A549 (cell line): ENCODE measurements around the gene NKAP. TPM values are rescaled to one million over a fixed set of nuclear protein-coding genes. Genes with fewer than 3 reads are reported as not detected.
A peak's percentile ranks its signal among the peaks of the same experiment; 100 is the strongest.

Experiments
- ATAC-seq, 2 experiments: fragments of 200-7000 bp in 1 of 2; fragments of >200 bp in 1 of 2; cut with Nextera tagmentation in 1 of 2; cut with Tn5 transposase in 1 of 2; 3 replicates each; pipeline versions ENCODE4 v1.8.0 to v1.9.1; 2018 to 2020; ENCODE audit warnings: mild to moderate bottlenecking in 1 of 2, moderate library complexity in 1 of 2
- CTCF ChIA-PET: fragments of 300-600 bp; sonication (Branson Sonifier 250); formaldehyde crosslinking; extraction: SDS; loops from one replicate; lab custom pipeline; 2021; ENCODE audit warnings: antibody characterized with exemption, inconsistent platforms; lab: Yijun Ruan, JAX
- POLR2A ChIA-PET: fragments of 350-600 bp; formaldehyde crosslinking; extraction: SDS; loops from one replicate; lab custom pipeline; 2021; ENCODE audit warnings: antibody characterized with exemption, inconsistent platforms; lab: Yijun Ruan, JAX
- DNase-seq, 2 experiments: peaks; one replicate each; pipeline versions ENCODE4 v3.0.0 to v3.0.0-alpha.2; 2011 to 2016; ENCODE audit warnings: low read depth in 1 of 2, low spot score in 1 of 2
- FAIRE-seq: peaks from 2 replicates; lab custom pipeline; 2011; peaks lifted over from hg19 to GRCh38; lab: Jason Lieb, UNC
- H3K27ac ChIP-seq, 2 experiments: fragments of >200 bp; sonication (Bioruptor Twin); formaldehyde crosslinking; 3 replicates each; pipeline ENCODE4 v1.5.1; 2016 to 2017
- H3K4me1 ChIP-seq: fragments of >200 bp; sonication (Bioruptor Twin); formaldehyde crosslinking; 3 replicates; pipeline ENCODE4 v1.6.1; 2016
- H3K4me2 ChIP-seq: fragments of >200 bp; sonication (Bioruptor Twin); formaldehyde crosslinking; 3 replicates; pipeline ENCODE4 v1.6.1; 2016
- H3K4me3 ChIP-seq: fragments of >200 bp; sonication (Bioruptor Twin); formaldehyde crosslinking; 3 replicates; pipeline ENCODE4 v1.5.1; 2016
- H3K9me3 ChIP-seq: fragments of >200 bp; sonication (Bioruptor Twin); formaldehyde crosslinking; 3 replicates; pipeline ENCODE4 v1.6.1; 2016
- BHLHE40 ChIP-seq: IDR thresholded peaks from 2 replicates; pipeline ENCODE4 v1.6.1; 2012; ENCODE audit warnings: low read depth, low read length, inconsistent platforms
- CBX2 ChIP-seq: fragments of 200-600 bp; sonication (generic); IDR thresholded peaks from 2 replicates; pipeline ENCODE4 v1.6.1; 2016; ENCODE audit warnings: low read depth, mild to moderate bottlenecking, borderline replicate concordance
- CEBPB ChIP-seq, 2 experiments: fragments of >200 bp in 1 of 2; sonication (Bioruptor Twin) in 1 of 2; formaldehyde crosslinking in 1 of 2; IDR thresholded peaks; 2 replicates each; pipeline ENCODE4 v1.6.1; 2012 to 2016
- EHMT2 ChIP-seq: fragments of 200-600 bp; sonication (generic); IDR thresholded peaks from 2 replicates; pipeline ENCODE4 v1.6.1; 2016; ENCODE audit warnings: antibody characterized with exemption, low read depth, mild to moderate bottlenecking, moderate library complexity
- FOSL2 ChIP-seq, 2 experiments: fragments of 450-650 bp in 1 of 2; fragments of >200 bp in 1 of 2; sonication (Bioruptor Twin) in 1 of 2; formaldehyde crosslinking; IDR thresholded peaks; 2 replicates each; pipeline versions ENCODE4 v1.5.0 to v1.6.1; 2016 to 2020; ENCODE audit warnings: mild to moderate bottlenecking in 1 of 2, moderate library complexity in 1 of 2
- HDAC2 ChIP-seq: fragments of 200-600 bp; sonication (generic); IDR thresholded peaks from 2 replicates; pipeline ENCODE4 v1.6.1; 2016
- HEYL ChIP-seq: fragments of 250-450 bp; sonication (Bioruptor Pico); IDR thresholded peaks from 2 replicates; pipeline ENCODE4 v1.8.0; 2021; ENCODE audit warnings: mild to moderate bottlenecking, moderate library complexity
- JUN ChIP-seq, 2 experiments: fragments of >200 bp; sonication (Bioruptor Twin); formaldehyde crosslinking; IDR thresholded peaks; 2 replicates in 1 of 2; 3 replicates in 1 of 2; pipeline ENCODE4 v1.6.1; 2016 to 2017
- KDM5A ChIP-seq: fragments of 200-600 bp; sonication (generic); IDR thresholded peaks from 2 replicates; pipeline ENCODE4 v1.6.1; 2016; ENCODE audit warnings: antibody characterized with exemption, mild to moderate bottlenecking
- NFE2L2 ChIP-seq: fragments of 150-350 bp; conservative IDR thresholded peaks from 2 replicates; pipeline ENCODE4 v1.6.1; 2014; ENCODE audit warnings: low read length
- NPAS2 ChIP-seq: fragments of 250-450 bp; sonication (Bioruptor Pico); IDR thresholded peaks from 2 replicates; pipeline ENCODE4 v1.8.0; 2022; ENCODE audit warnings: mild to moderate bottlenecking, moderate library complexity, borderline replicate concordance
- NR3C1 ChIP-seq: fragments of >200 bp; sonication (Bioruptor Twin); formaldehyde crosslinking; IDR thresholded peaks from 3 replicates; pipeline ENCODE4 v1.6.1; 2017
- PHF8 ChIP-seq: fragments of 200-600 bp; sonication (generic); IDR thresholded peaks from 2 replicates; pipeline ENCODE4 v1.6.1; 2016; ENCODE audit warnings: low read depth, mild to moderate bottlenecking, antibody characterized with exemption, moderate library complexity, borderline replicate concordance
- POLR2A ChIP-seq: IDR thresholded peaks from 2 replicates; pipeline ENCODE4 v1.6.1; 2012; ENCODE audit warnings: mild to moderate bottlenecking, low read length
- RARB ChIP-seq: fragments of 250-450 bp; sonication (Bioruptor Pico); IDR thresholded peaks from 2 replicates; pipeline ENCODE4 v1.8.0; 2021; ENCODE audit warnings: mild to moderate bottlenecking, moderate library complexity
- RFX5 ChIP-seq: fragments of 450-650 bp; IDR thresholded peaks from 2 replicates; pipeline ENCODE4 v1.7.1; 2014; ENCODE audit warnings: antibody characterized with exemption, mild to moderate bottlenecking, moderate library complexity
- RNF2 ChIP-seq: fragments of 200-600 bp; sonication (generic); IDR thresholded peaks from 2 replicates; pipeline ENCODE4 v1.6.1; 2016; ENCODE audit warnings: low read depth, mild to moderate bottlenecking, antibody characterized with exemption, moderate library complexity, borderline replicate concordance
- TFCP2L1 ChIP-seq: fragments of 250-450 bp; sonication (Bioruptor Pico); IDR thresholded peaks from 2 replicates; pipeline ENCODE4 v1.5.0; 2021; ENCODE audit warnings: mild to moderate bottlenecking
- ZFP36 ChIP-seq: fragments of 450-650 bp; IDR thresholded peaks from 2 replicates; pipeline ENCODE4 v1.6.1; 2014; ENCODE audit warnings: borderline replicate concordance; ENCODE audit not compliant: partially characterized antibody
- ZSCAN20 ChIP-seq: fragments of 250-450 bp; sonication (Bioruptor Pico); IDR thresholded peaks from 2 replicates; pipeline ENCODE4 v1.8.0; 2022; ENCODE audit warnings: mild to moderate bottlenecking, moderate library complexity
- WGBS: methylation state at CpG from one replicate; pipeline ENCODE4 v1.1.6; 2017; ENCODE audit errors: missing lambda C conversion rate; 5-methylcytosine and 5-hydroxymethylcytosine counted together
- polyA plus RNA-seq, 4 experiments: library from polyadenylated mRNA; depleted of rRNA in 3 of 4; stranded (reverse); fragments of >200 nt; fragmentation: RNase III in 1 of 4; extraction: RNeasy Plus Mini Kit Qiagen cat#74134 plus additional on column Dnase treatment in 1 of 4; gene quantifications; 2 replicates in 3 of 4; 3 replicates in 1 of 4; pipeline ENCODE4 v1.2.3, GENCODE V29; 2011 to 2017
- TF ChIP-seq, protein P1 (sequence below): fragments of >200 bp; sonication (Bioruptor Twin); formaldehyde crosslinking; IDR thresholded peaks from 2 replicates; pipeline ENCODE4 v1.6.1; 2016
- TF ChIP-seq, protein P2 (sequence below): IDR thresholded peaks from 2 replicates; pipeline ENCODE4 v1.6.1; 2012; ENCODE audit warnings: low read depth, borderline replicate concordance
- TF ChIP-seq, protein P3 (sequence below): fragments of >200 bp; sonication (Bioruptor Twin); formaldehyde crosslinking; IDR thresholded peaks from 3 replicates; pipeline ENCODE4 v1.6.1; 2016
- TF ChIP-seq, protein P4 (sequence below): IDR thresholded peaks from 2 replicates; pipeline ENCODE4 v1.6.1; 2012
- TF ChIP-seq, protein P5 (sequence below): fragments of 250-450 bp; sonication (Bioruptor Pico); IDR thresholded peaks from 2 replicates; pipeline ENCODE4 v1.5.0; 2020; ENCODE audit warnings: low read depth, mild to moderate bottlenecking, moderate library complexity

NKAP gene
- polyA plus RNA-seq, 2 of the 4 experiments (the other 2 are of a cell fraction): 6.3 to 16.9 TPM

DNA sequence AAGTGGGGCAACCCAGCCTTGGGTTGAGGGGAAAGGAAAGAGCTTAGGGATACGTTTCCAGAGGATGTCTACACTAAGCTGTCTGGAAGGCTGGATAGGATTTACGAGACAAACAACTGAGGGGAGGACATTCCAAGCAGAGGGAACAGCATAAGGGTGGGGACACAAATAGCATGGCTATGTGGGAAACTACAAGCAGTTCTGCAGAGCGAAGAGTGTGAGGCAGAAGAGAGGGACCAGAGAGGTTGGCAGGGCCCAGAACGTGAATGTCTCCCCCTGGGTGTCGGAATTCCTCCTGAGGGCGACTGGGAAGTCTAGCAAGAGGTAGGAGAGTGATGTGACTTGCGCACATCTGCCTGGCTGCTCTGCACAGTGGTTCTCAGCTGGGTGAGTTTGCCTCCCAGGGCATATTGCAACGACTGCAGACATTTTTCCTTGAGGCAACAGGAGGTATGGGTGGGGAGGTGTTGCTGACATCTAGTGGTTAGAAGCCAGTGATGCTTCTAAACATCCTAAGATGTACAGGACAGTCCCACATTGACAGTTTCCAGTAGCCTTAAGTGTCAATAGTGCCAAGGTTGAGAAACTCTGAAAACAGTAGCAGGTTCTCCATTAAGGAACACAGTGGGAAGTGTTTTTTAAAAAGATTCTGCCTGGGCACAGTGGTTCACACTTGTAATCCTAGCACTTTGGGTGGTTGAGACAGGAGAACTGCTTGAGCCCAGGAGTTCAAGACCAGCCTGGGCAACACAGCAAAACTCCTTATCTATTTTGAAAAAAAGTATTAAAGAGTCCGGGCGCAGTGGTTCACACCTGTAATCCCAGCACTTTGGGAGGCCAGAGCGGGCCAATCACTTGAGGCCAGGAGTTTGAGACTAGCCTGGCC lies 62.8 kb downstream of the NKAP start (continued):
- TF ChIP-seq, protein P1, sequence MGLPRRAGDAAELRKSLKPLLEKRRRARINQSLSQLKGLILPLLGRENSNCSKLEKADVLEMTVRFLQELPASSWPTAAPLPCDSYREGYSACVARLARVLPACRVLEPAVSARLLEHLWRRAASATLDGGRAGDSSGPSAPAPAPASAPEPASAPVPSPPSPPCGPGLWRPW: no peak

DNA sequence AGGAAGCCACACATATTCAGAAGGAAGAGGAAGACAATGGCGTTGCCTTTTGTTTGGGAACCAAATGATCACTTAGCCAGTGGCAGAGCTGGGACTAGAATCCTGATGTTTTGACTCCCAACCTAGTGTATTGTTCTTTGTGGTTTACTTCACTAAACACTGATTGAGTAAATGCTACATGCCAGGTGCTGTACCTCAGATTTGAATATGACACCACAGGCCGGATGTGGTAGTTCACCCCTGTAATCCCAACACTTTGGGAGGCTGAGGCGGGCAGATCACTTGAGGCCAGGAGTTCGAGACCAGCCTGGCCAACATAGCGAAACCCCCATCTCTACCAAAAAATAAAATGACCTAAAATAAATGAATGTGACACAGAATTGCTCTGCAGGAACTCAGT lies 63.5 kb downstream of the NKAP start:
- peak in 1 of 2 experiments; percentile 14; a peak in 1 of 6 replicates for ATAC-seq
- FAIRE-seq: no peak

DNA sequence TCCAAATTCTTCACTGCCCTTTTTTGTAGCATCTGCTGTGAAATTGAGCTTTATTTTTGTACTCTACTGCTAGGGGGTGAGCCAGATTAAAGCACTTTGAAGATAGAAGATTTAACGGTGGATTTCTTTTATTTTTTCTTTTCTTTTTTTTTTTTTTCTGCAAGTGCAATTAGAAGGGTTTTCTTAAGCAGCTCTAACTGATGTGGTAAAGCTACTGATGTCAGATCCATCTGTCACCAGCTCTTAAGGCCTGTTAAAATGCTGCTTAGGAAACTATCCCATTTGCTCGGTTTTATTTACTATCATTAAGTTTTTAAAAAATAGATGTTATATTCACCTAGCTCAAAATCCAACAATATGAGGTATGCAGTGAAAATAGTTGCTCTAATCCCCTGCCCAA lies 64.8 kb downstream of the NKAP start:
- POLR2A ChIA-PET: interaction anchor here (1.3 kb wide), 1 partner anchor 9 kb away, joined by 3 read pairs; no protein-coding TSS in a partner anchor

More for the DNA sequence above, 63.5 kb downstream of the NKAP start:
- Histone ChIP-seq H3K27ac (no peak overlapping the region), H3K4me2 (no peak overlapping the region), H3K4me3 (no peak overlapping the region), H3K4me1 (no peaks in the 10 kb centered on the region), H3K9me3 (no peaks in the 10 kb centered on the region)
- 92% methylated on average over 5 of the region's 5 CpGs for WGBS
- no peak for TF ChIP-seq CBX2
- DNase-seq: no peak
- ChIA-PET CTCF (interaction anchor here (0.6 to 1.2 kb wide), 7 partner anchors 9 to 270 kb away, joined by 3 to 10 read pairs (median 3); no protein-coding TSS in a partner anchor), POLR2A (no interaction called here)

DNA sequence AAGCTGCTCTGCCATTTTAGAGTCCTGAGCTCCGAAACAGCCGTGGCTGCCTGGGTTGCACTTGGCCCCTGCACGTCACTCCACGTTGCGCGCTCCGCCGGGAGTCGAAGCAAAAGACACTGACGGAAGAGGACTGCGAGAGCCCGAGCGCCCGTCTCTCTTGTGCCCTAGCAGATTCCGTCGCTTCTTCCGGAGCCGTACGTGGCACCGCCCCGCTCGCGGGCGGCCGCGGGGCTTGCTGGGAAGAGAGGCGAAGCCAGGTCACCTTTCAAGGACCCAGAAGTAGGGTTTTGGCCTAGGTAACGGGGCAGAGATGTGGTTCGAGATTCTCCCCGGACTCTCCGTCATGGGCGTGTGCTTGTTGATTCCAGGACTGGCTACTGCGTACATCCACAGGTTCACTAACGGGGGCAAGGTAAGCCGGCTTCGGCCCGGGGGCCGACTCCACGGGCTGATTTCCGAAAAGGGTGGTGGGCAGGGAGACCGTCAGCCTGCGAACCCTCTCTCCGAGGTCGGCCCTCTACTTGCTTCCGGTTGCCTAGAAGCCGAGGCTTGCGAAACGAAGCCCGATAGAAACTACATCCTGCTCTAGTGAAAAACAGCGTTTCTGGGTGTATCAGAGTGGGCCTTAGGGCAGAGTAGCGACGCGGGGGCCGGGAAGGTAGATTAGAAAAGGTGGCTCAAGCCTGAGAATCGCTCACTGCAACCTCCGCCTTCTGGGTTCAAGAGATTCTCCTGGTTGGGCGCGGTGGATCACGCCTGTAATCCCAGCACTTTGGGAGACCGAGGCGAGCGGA lies 71.8 kb downstream of the NKAP start, which contains the start of the genes NDUFA1 and RNF113A:
Gene NDUFA1, plus strand, starts transcription at position 234 of the 797 bp plus-strand sequence. Its CDS starts 80 bp downstream, at position 314.
Gene RNF113A, minus strand, starts transcription at position 135 of the 797 bp plus-strand sequence. Its CDS starts 120 bp downstream, at position 15.
- Histone ChIP-seq H3K9me3 (no peaks in the 10 kb centered on the region), H3K4me3 (peak within 1 kb of the TSS; percentile 76), H3K4me2 (peak within 1 kb of the TSS; percentile 98), H3K27ac (peak within 1 kb of the TSS; percentile 96 to 99), H3K4me1 (peaks cover 17% of the 10 kb centered on the region; the same call in 1 of the 3 replicates)
- peak; percentile 95 to 98 for ATAC-seq
- POLR2A ChIA-PET: interaction anchor here (0.6 to 2.7 kb wide), 7 partner anchors 10 to 298 kb away, joined by 3 to 26 read pairs (median 3); partner anchors contain the start of genes RPL39 and UPF3B
- under 1% methylated on average over 31 of the region's 62 CpGs for WGBS
- CTCF ChIA-PET: interaction anchor here (1.7 kb wide), 1 partner anchor 19 kb away, joined by 3 read pairs; the partner anchor contains the start of gene UPF3B
- FAIRE-seq: no peak
- peak; percentile 82 to 92 for DNase-seq
- TF ChIP-seq CEBPB (IDR thresholded peaks at IDR 0.05) (peak; percentile 13 to 62; a peak in 3 of 4 replicates), HDAC2 (no peak), TFCP2L1 (CRISPR knock-in tag) (0 out of 2 replicates have a peak, but pooled peaks have one; percentile 33), BHLHE40 (no peak), POLR2A (peak; percentile 80), JUN (IDR thresholded peaks at IDR 0.05) (peak; percentile 61 to 77; a peak in 3 of 5 replicates), EHMT2 (no peak), RFX5 (no peak), PHF8 (peak; percentile 64), RARB (CRISPR knock-in tag) (no peak), HEYL (CRISPR knock-in tag) (no peak)
- TF ChIP-seq, protein P2, sequence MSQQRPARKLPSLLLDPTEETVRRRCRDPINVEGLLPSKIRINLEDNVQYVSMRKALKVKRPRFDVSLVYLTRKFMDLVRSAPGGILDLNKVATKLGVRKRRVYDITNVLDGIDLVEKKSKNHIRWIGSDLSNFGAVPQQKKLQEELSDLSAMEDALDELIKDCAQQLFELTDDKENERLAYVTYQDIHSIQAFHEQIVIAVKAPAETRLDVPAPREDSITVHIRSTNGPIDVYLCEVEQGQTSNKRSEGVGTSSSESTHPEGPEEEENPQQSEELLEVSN: peak; percentile 67; the same call in 1 of the 2 replicates
- TF ChIP-seq, protein P3, sequence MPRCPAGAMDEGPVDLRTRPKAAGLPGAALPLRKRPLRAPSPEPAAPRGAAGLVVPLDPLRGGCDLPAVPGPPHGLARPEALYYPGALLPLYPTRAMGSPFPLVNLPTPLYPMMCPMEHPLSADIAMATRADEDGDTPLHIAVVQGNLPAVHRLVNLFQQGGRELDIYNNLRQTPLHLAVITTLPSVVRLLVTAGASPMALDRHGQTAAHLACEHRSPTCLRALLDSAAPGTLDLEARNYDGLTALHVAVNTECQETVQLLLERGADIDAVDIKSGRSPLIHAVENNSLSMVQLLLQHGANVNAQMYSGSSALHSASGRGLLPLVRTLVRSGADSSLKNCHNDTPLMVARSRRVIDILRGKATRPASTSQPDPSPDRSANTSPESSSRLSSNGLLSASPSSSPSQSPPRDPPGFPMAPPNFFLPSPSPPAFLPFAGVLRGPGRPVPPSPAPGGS: peak; percentile 72; the same call in 2 of the 3 replicates
- TF ChIP-seq, protein P4, sequence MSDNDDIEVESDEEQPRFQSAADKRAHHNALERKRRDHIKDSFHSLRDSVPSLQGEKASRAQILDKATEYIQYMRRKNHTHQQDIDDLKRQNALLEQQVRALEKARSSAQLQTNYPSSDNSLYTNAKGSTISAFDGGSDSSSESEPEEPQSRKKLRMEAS: peak; percentile 83
- TF ChIP-seq, protein P5, sequence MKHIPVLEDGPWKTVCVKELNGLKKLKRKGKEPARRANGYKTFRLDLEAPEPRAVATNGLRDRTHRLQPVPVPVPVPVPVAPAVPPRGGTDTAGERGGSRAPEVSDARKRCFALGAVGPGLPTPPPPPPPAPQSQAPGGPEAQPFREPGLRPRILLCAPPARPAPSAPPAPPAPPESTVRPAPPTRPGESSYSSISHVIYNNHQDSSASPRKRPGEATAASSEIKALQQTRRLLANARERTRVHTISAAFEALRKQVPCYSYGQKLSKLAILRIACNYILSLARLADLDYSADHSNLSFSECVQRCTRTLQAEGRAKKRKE (CRISPR knock-in tag): no peak

More for the DNA sequence above, 64.8 kb downstream of the NKAP start:
- H3K9me3 ChIP-seq: no peaks in the 10 kb centered on the region
- no peak for DNase-seq
- WGBS: 76% methylated on average over 2 of the region's 2 CpGs
- H3K27ac ChIP-seq: no peak overlapping the region
- H3K4me1 ChIP-seq: 0 out of 3 replicates have a peak, but pooled peaks cover 7% of the 10 kb centered on the region
- ATAC-seq: no peak
- no peak overlapping the region for H3K4me3 ChIP-seq
- CTCF ChIA-PET: interaction anchor here (0.8 to 1.4 kb wide), 3 partner anchors 9 to 19 kb away, joined by 3 to 6 read pairs (median 3); no protein-coding TSS in a partner anchor
- TF ChIP-seq NPAS2 (CRISPR knock-in tag) (no peak), POLR2A (no peak), EHMT2 (no peak), CBX2 (no peak), NFE2L2 (no peak), ZFP36 (no peak), KDM5A (no peak), ZSCAN20 (CRISPR knock-in tag) (no peak), RNF2 (no peak), NR3C1 (no peak), BHLHE40 (no peak), FOSL2 (IDR thresholded peaks at IDR 0.05) (no peak), FOSL2 (CRISPR knock-in tag; IDR thresholded peaks at IDR 0.05) (no peak)
- TF ChIP-seq, protein P2: no peak
- no peak overlapping the region for H3K4me2 ChIP-seq
- FAIRE-seq: no peak
